ENCODE results near the gene CNOT1.

GRCh38 chr16:58615280-58615679 is 14.3 kb downstream of the CNOT1 start:
- TF ChIP-seq EP300 (IDR thresholded peaks at IDR 0.05) = no peak
- TF ChIP-seq POLR2A (IDR thresholded peaks at IDR 0.05) = no peak
